Measurements from ENCODE around the gene VILL.
"Not testable (repeated sequence)": the region's sequence is repeated elsewhere in the genome, so short reads cannot be mapped to it uniquely, and the experiment has no call there.

The VILL gene

GRCh38 chr3:37969596-37970100, 20.9 kb upstream of the VILL start:
- Histone ChIP-seq H3K4me3 (ENCODE audit: low read depth in 1 of 2, low read length in 1 of 2) (no peak overlapping the region), H3K27ac (no peak overlapping the region), H3K36me3 (peaks cover 31% of the 10 kb centered on the region), H3K27me3 (no peaks in the 10 kb centered on the region), H3K4me1 (ENCODE audit: control insufficient read depth in 1 of 2, insufficient read depth in 1 of 2, low read depth in 1 of 2, low read length in 1 of 2) (no peaks in the 10 kb centered on the region), H3K9me3 (no peaks in the 10 kb centered on the region)
- no peak for TF ChIP-seq CTCF (IDR thresholded peaks at IDR 0.05)

GRCh38 chr3:37970802-37971201, 19.8 kb upstream of the VILL start:
- H3K36me3 ChIP-seq: peaks cover 32% of the 10 kb centered on the region
- no peaks in the 10 kb centered on the region for H3K27me3 ChIP-seq
- H3K27ac ChIP-seq: no peak overlapping the region
- TF ChIP-seq CTCF (IDR thresholded peaks at IDR 0.05): no peak
- H3K4me3 ChIP-seq (ENCODE audit: low read depth in 1 of 2, low read length in 1 of 2): no peak overlapping the region
- peaks cover 0 to 3% of the 10 kb centered on the region in 2 experiments for H3K4me1 ChIP-seq (ENCODE audit: control insufficient read depth in 1 of 2, insufficient read depth in 1 of 2, low read depth in 1 of 2, low read length in 1 of 2)
- no peaks in the 10 kb centered on the region for H3K9me3 ChIP-seq

GRCh38 chr3:37971467-37971866, 19.1 kb upstream of the VILL start:
- TF ChIP-seq CTCF (IDR thresholded peaks at IDR 0.05): no peak
- no peaks in the 10 kb centered on the region for H3K27me3 ChIP-seq
- H3K27ac ChIP-seq: no peak overlapping the region
- H3K36me3 ChIP-seq: peaks cover 38% of the 10 kb centered on the region
- H3K4me3 ChIP-seq (ENCODE audit: low read depth in 1 of 2, low read length in 1 of 2): no peak overlapping the region
- no peaks in the 10 kb centered on the region for H3K9me3 ChIP-seq
- peaks cover 0 to 3% of the 10 kb centered on the region in 2 experiments for H3K4me1 ChIP-seq (ENCODE audit: control insufficient read depth in 1 of 2, insufficient read depth in 1 of 2, low read depth in 1 of 2, low read length in 1 of 2)

- not testable (repeated sequence) for H3K27me3 ChIP-seq; H3K4me3 ChIP-seq (ENCODE audit: low read depth in 1 of 2, low read length in 1 of 2); H3K9me3 ChIP-seq; H3K4me1 ChIP-seq (ENCODE audit: control insufficient read depth in 1 of 2, insufficient read depth in 1 of 2, low read depth in 1 of 2, low read length in 1 of 2); H3K27ac ChIP-seq
- H3K36me3 ChIP-seq: peaks cover 38% of the 10 kb centered on the region
Observed at GRCh38 chr3:37972056-37972455, 18.5 kb upstream of the VILL start.

GRCh38 chr3:37973246-37974054, 17.1 kb upstream of the VILL start:
- Histone ChIP-seq H3K27ac (no peak overlapping the region), H3K36me3 (peaks cover 38% of the 10 kb centered on the region)
- TF ChIP-seq CTCF (IDR thresholded peaks at IDR 0.05): no peak

More at GRCh38 chr3:37973246-37974054, 17.1 kb upstream of the VILL start:
- H3K9me3 ChIP-seq: no peaks in the 10 kb centered on the region
- peaks cover 0 to 3% of the 10 kb centered on the region in 2 experiments for H3K4me1 ChIP-seq (ENCODE audit: control insufficient read depth in 1 of 2, insufficient read depth in 1 of 2, low read depth in 1 of 2, low read length in 1 of 2)
- H3K4me3 ChIP-seq (ENCODE audit: low read depth in 1 of 2, low read length in 1 of 2): no peak overlapping the region
- no peaks in the 10 kb centered on the region for H3K27me3 ChIP-seq

Data from neutrophil (primary cell).